H9 (cell line): ENCODE data around the gene HOXB6. TPM values are rescaled to one million over a fixed set of nuclear protein-coding genes. Genes with fewer than 3 reads are reported as not detected.
A peak's percentile ranks its signal among the peaks of the same experiment; 100 is the strongest.

ENCODE experiments used
- DNase-seq: peaks from one replicate; pipeline ENCODE4 v3.0.0-alpha.2; 2017
- H2AFZ ChIP-seq: one replicate; pipeline ENCODE4 v1.6.1; 2013; ENCODE audit warnings: mild to moderate bottlenecking, low read length, control low read depth, moderate library complexity
- H2AK5ac ChIP-seq: 2 replicates; pipeline ENCODE4 v1.6.1; 2013; ENCODE audit warnings: low read length, control low read depth, mixed read lengths; ENCODE audit not compliant: insufficient read length
- H2BK120ac ChIP-seq: one replicate; pipeline ENCODE4 v1.6.1; 2013; ENCODE audit warnings: low read depth, mild to moderate bottlenecking, low read length, control low read depth, inconsistent platforms; ENCODE audit not compliant: poor library complexity, severe bottlenecking
- H2BK12ac ChIP-seq: 2 replicates; pipeline ENCODE4 v1.6.1; 2013; ENCODE audit warnings: low read length, control low read depth, mixed read lengths, low read depth; ENCODE audit not compliant: insufficient read length
- H2BK15ac ChIP-seq: 2 replicates; pipeline ENCODE4 v1.6.1; 2013; ENCODE audit warnings: low read depth, low read length, control low read depth
- H2BK20ac ChIP-seq: one replicate; pipeline ENCODE4 v1.6.1; 2013; ENCODE audit warnings: low read depth, mild to moderate bottlenecking, low read length, control low read depth, inconsistent platforms; ENCODE audit not compliant: poor library complexity, severe bottlenecking
- H2BK5ac ChIP-seq: 2 replicates; pipeline ENCODE4 v1.6.1; 2013; ENCODE audit warnings: low read length, control low read depth, mixed read lengths; ENCODE audit not compliant: insufficient read length
- H3K14ac ChIP-seq: 2 replicates; pipeline ENCODE4 v1.6.1; 2013; ENCODE audit warnings: low read length, control low read depth; ENCODE audit not compliant: insufficient read depth
- H3K18ac ChIP-seq: 2 replicates; pipeline ENCODE4 v1.6.1; 2013; ENCODE audit warnings: low read depth, mild to moderate bottlenecking, mixed read lengths, low read length, control low read depth; ENCODE audit not compliant: insufficient read length
- H3K23ac ChIP-seq: 2 replicates; pipeline ENCODE4 v1.6.1; 2013; ENCODE audit warnings: low read length, control low read depth, mixed read lengths, low read depth; ENCODE audit not compliant: insufficient read length
- H3K23me2 ChIP-seq: 2 replicates; pipeline ENCODE4 v1.6.1; 2013; ENCODE audit warnings: low read depth, mild to moderate bottlenecking, mixed read lengths, low read length, control low read depth; ENCODE audit not compliant: insufficient read length, poor library complexity, severe bottlenecking
- H3K27ac ChIP-seq: 2 replicates; pipeline ENCODE4 v1.5.1; 2013; ENCODE audit warnings: low read length, control low read depth, mixed read lengths, low read depth; ENCODE audit not compliant: insufficient read length
- H3K27me3 ChIP-seq: 2 replicates; pipeline ENCODE4 v1.6.1; 2013; ENCODE audit warnings: low read length, control low read depth, inconsistent platforms; ENCODE audit not compliant: insufficient read depth
- H3K4ac ChIP-seq: 2 replicates; pipeline ENCODE4 v1.6.1; 2013; ENCODE audit warnings: low read depth, mild to moderate bottlenecking, control low read depth, inconsistent platforms, low read length, moderate library complexity
- H3K4me1 ChIP-seq: 2 replicates; pipeline ENCODE4 v1.6.1; 2013; ENCODE audit warnings: low read length, control low read depth, inconsistent platforms; ENCODE audit not compliant: insufficient read depth
- H3K4me2 ChIP-seq: 2 replicates; pipeline ENCODE4 v1.6.1; 2013; ENCODE audit warnings: low read length, control low read depth, mixed read lengths; ENCODE audit not compliant: insufficient read length, insufficient read depth
- H3K56ac ChIP-seq: 2 replicates; pipeline ENCODE4 v1.6.1; 2013; ENCODE audit warnings: low read depth, mild to moderate bottlenecking, mixed read lengths, low read length, control low read depth; ENCODE audit not compliant: insufficient read length
- H3K79me1 ChIP-seq: 2 replicates; pipeline ENCODE4 v1.6.1; 2013; ENCODE audit warnings: low read depth, mild to moderate bottlenecking, moderate library complexity, low read length, control low read depth, inconsistent platforms; ENCODE audit not compliant: insufficient read depth, poor library complexity, severe bottlenecking
- H3K79me2 ChIP-seq: 2 replicates; pipeline ENCODE4 v1.6.1; 2013; ENCODE audit warnings: low read length, control low read depth, inconsistent platforms; ENCODE audit not compliant: insufficient read depth
- H3K9ac ChIP-seq: 2 replicates; pipeline ENCODE4 v1.6.1; 2013; ENCODE audit warnings: low read length, control low read depth, mixed read lengths; ENCODE audit not compliant: insufficient read length; ENCODE audit errors: extremely low read depth
- H3K9me3 ChIP-seq: one replicate; pipeline ENCODE4 v1.6.1; 2013; ENCODE audit warnings: low read depth, low read length, inconsistent platforms; ENCODE audit not compliant: control insufficient read depth
- H3T11ph ChIP-seq: one replicate; pipeline ENCODE4 v1.6.1; 2013; ENCODE audit warnings: mild to moderate bottlenecking, low read length, control low read depth, inconsistent platforms
- H4K20me1 ChIP-seq: one replicate; pipeline ENCODE4 v1.6.1; 2013; ENCODE audit not compliant: control insufficient read depth, insufficient read length, insufficient read depth
- H4K5ac ChIP-seq: 2 replicates; pipeline ENCODE4 v1.6.1; 2013; ENCODE audit warnings: low read depth, mild to moderate bottlenecking, mixed read lengths, low read length, control low read depth; ENCODE audit not compliant: insufficient read length
- H4K8ac ChIP-seq: replicated peaks from 2 replicates; pipeline ENCODE4 v1.6.1; 2013; ENCODE audit warnings: low read length, control low read depth, mixed read lengths, low read depth; ENCODE audit not compliant: insufficient read length
- H4K91ac ChIP-seq: 2 replicates; pipeline ENCODE4 v1.6.1; 2013; ENCODE audit warnings: low read depth, mild to moderate bottlenecking, moderate library complexity, mixed read lengths, low read length, control low read depth; ENCODE audit not compliant: insufficient read length
- H3K27ac Mint-ChIP-seq, 3 experiments: 2 replicates in 2 of 3; 3 replicates in 1 of 3; pipeline ENCODE4 v1.8.0; 2020 to 2021; ENCODE audit warnings: mixed read lengths in 3 of 3, mild to moderate bottlenecking in 1 of 3, moderate library complexity in 1 of 3
- H3K27me3 Mint-ChIP-seq: 2 replicates; pipeline ENCODE4 v1.8.0; 2021; ENCODE audit warnings: low read depth, mild to moderate bottlenecking, moderate library complexity, mixed read lengths
- H3K36me3 Mint-ChIP-seq, 3 experiments: 2 replicates in 2 of 3; 3 replicates in 1 of 3; pipeline ENCODE4 v1.8.0; 2020 to 2021; ENCODE audit warnings: low read depth in 3 of 3, mixed read lengths in 3 of 3; ENCODE audit not compliant: insufficient read depth in 1 of 3
- H3K4me1 Mint-ChIP-seq, 2 experiments: 2 replicates each; pipeline ENCODE4 v1.8.0; 2020; ENCODE audit warnings: mixed read lengths in 2 of 2
- H3K4me3 Mint-ChIP-seq, 2 experiments: 2 replicates in 1 of 2; 3 replicates in 1 of 2; pipeline ENCODE4 v1.8.0; 2020 to 2021; ENCODE audit warnings: mild to moderate bottlenecking in 2 of 2, mixed read lengths in 2 of 2, moderate library complexity in 1 of 2
- H3K9me3 Mint-ChIP-seq, 2 experiments: 2 replicates in 1 of 2; 3 replicates in 1 of 2; pipeline ENCODE4 v1.8.0; 2020; ENCODE audit warnings: mild to moderate bottlenecking in 2 of 2, mixed read lengths in 2 of 2, moderate library complexity in 1 of 2
- WGBS: extraction: QIAGEN DNeasy Blood & Tissue Kit; methylation state at CpG from one replicate; pipeline ENCODE4 v1.1.7; 2013; ENCODE audit warnings: missing lambda C conversion rate, low lambda C conversion rate, mixed read lengths; ENCODE audit not compliant: insufficient read length; ENCODE audit errors: extremely low coverage; 5-methylcytosine and 5-hydroxymethylcytosine counted together
- total RNA-seq: library from RNA; stranded (reverse); gene quantifications from 2 replicates; pipeline ENCODE4 v1.2.1, GENCODE V29; 2021
- TF ChIP-seq, protein P1 (sequence below): fragments of 200-600 bp; sonication (generic); conservative IDR thresholded peaks from 3 replicates; pipeline ENCODE4 v1.8.0; 2021; ENCODE audit warnings: antibody characterized with exemption, mild to moderate bottlenecking

The HOXB6 gene
- total RNA-seq, 1 experiment from 2014 or later, result not detected

DNA sequence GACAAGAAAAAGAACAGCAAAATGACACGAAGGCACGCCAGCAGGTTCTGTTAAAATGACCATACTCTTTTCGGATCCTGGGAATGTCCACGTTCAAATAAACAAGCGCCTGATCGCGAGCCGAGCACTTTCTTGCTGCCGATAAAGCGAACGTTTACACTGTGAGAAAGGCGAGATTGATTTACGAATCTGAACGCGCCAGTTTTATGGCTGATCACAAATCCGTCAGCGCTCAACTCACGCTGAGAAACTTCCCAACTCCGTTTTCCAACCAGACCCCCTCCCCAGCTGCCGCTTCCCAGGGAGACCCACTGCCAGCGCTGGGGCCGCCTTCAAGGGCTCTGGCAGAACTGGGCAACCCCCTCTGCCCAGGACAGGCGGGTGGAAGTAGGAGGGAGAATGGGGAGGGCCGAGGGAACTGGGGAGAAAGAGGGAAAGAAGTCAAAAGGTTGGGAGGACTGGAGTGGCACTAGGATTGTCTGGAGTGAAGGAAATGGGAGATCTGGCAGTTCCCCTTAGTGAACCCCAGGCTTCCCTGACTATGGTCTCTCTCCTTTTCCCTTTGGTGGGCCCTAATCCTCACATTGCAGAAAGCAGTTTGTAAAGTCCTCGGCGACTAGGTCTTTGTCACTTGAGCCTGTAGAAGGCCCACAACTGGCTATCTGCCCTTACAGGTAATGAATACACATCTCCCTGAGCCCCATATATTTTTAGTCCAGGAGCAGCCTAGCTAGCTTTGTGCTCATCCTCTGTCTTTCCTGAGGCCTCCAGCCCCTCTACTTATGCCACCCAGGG is 33.6 kb downstream of the HOXB6 start:
- peaks cover 100% of the 10 kb centered on the region for H3K27me3 ChIP-seq
- no peak overlapping the region for H2BK12ac ChIP-seq
- peaks cover 2% of the 10 kb centered on the region; the same call in 1 of the 2 replicates for H3K4me1 ChIP-seq
- H3K14ac ChIP-seq, result no peak overlapping the region
- H2BK20ac ChIP-seq, result no peak overlapping the region
- H2AK5ac ChIP-seq, result no peak overlapping the region
- Mint-ChIP-seq H3K27ac (no peak overlapping the region), H3K36me3 (no peaks in the 10 kb centered on the region; a peak in 1 of 7 replicates), H3K27me3 (no peaks in the 10 kb centered on the region), H3K9me3 (peaks cover 0 to 12% of the 10 kb centered on the region in 2 experiments; a peak in 1 of 5 replicates), H3K4me1 (peaks cover 6 to 20% of the 10 kb centered on the region in 2 experiments), H3K4me3 (no peak overlapping the region)
- H3K79me2 ChIP-seq, result no peaks in the 10 kb centered on the region
- H2BK120ac ChIP-seq, result no peak overlapping the region
- peak; percentile 65 for DNase-seq
- no peak overlapping the region for H2AFZ ChIP-seq
- H3T11ph ChIP-seq, result no peak overlapping the region
- peaks cover 4% of the 10 kb centered on the region for H4K20me1 ChIP-seq
- no peak overlapping the region for H4K91ac ChIP-seq
- H3K56ac ChIP-seq, result no peak overlapping the region
- H3K4me2 ChIP-seq, result no peak overlapping the region
- no peaks in the 10 kb centered on the region for H3K79me1 ChIP-seq
- TF ChIP-seq, protein P1, sequence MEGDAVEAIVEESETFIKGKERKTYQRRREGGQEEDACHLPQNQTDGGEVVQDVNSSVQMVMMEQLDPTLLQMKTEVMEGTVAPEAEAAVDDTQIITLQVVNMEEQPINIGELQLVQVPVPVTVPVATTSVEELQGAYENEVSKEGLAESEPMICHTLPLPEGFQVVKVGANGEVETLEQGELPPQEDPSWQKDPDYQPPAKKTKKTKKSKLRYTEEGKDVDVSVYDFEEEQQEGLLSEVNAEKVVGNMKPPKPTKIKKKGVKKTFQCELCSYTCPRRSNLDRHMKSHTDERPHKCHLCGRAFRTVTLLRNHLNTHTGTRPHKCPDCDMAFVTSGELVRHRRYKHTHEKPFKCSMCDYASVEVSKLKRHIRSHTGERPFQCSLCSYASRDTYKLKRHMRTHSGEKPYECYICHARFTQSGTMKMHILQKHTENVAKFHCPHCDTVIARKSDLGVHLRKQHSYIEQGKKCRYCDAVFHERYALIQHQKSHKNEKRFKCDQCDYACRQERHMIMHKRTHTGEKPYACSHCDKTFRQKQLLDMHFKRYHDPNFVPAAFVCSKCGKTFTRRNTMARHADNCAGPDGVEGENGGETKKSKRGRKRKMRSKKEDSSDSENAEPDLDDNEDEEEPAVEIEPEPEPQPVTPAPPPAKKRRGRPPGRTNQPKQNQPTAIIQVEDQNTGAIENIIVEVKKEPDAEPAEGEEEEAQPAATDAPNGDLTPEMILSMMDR, result no peak
- no peak overlapping the region for H3K4ac ChIP-seq
- no CpG with 5 or more reads among the region's 26 CpGs for WGBS
- H3K9me3 ChIP-seq, result no peaks in the 10 kb centered on the region
- no peak overlapping the region for H2BK5ac ChIP-seq
- no peak overlapping the region for H4K5ac ChIP-seq
- H3K23ac ChIP-seq, result no peak overlapping the region
- no peak overlapping the region for H2BK15ac ChIP-seq
- no peak overlapping the region for H3K9ac ChIP-seq
- H3K23me2 ChIP-seq, result no peaks in the 10 kb centered on the region
- H3K18ac ChIP-seq, result no peak overlapping the region
- H3K27ac ChIP-seq, result no peak overlapping the region
- H4K8ac ChIP-seq, result no peak overlapping the region
